Karpas-422 (cell line): Measurements from ENCODE around the gene GALNT17. TPM values are rescaled to one million over a fixed set of nuclear protein-coding genes. Genes with fewer than 3 reads are reported as not detected.
A peak's percentile ranks its signal among the peaks of the same experiment; 100 is the strongest.

ENCODE experiments used
- DNase-seq: peaks from one replicate; pipeline ENCODE4 v3.0.0-alpha.2; 2015
- H2AFZ ChIP-seq: fragments of 200-600 bp; sonication (generic); 2 replicates; pipeline ENCODE4 v1.6.1; 2014; ENCODE audit warnings: antibody characterized with exemption, low read length, mixed read lengths
- H3K27ac ChIP-seq: fragments of 200-600 bp; sonication (generic); 2 replicates; pipeline ENCODE4 v1.5.1; 2014; ENCODE audit warnings: mild to moderate bottlenecking, low read length, moderate library complexity
- H3K27me3 ChIP-seq: fragments of 200-600 bp; sonication (generic); 2 replicates; pipeline ENCODE4 v1.6.1; 2014; ENCODE audit warnings: low read length, mixed read lengths
- H3K36me3 ChIP-seq: fragments of 200-600 bp; sonication (generic); 2 replicates; pipeline ENCODE4 v1.6.1; 2014; ENCODE audit warnings: low read length, mixed read lengths; ENCODE audit not compliant: insufficient read depth
- H3K4me1 ChIP-seq: fragments of 200-600 bp; sonication (generic); 2 replicates; pipeline ENCODE4 v1.6.1; 2014; ENCODE audit warnings: mild to moderate bottlenecking, low read length, mixed read lengths
- H3K4me2 ChIP-seq: fragments of 200-600 bp; sonication (generic); 2 replicates; pipeline ENCODE4 v1.6.1; 2014; ENCODE audit warnings: low read length, low read depth, mild to moderate bottlenecking; ENCODE audit not compliant: poor library complexity, severe bottlenecking
- H3K4me3 ChIP-seq: fragments of 200-600 bp; sonication (generic); 2 replicates; pipeline ENCODE4 v1.5.1; 2014; ENCODE audit warnings: mild to moderate bottlenecking, antibody characterized with exemption, low read length, mixed read lengths
- H3K79me2 ChIP-seq: fragments of 200-600 bp; sonication (generic); 2 replicates; pipeline ENCODE4 v1.6.1; 2014; ENCODE audit warnings: mild to moderate bottlenecking, low read length, mixed read lengths
- H3K9ac ChIP-seq: fragments of 200-600 bp; sonication (generic); 2 replicates; pipeline ENCODE4 v1.6.0; 2014; ENCODE audit warnings: low read length
- H3K9me2 ChIP-seq: fragments of 200-600 bp; sonication (generic), shearing (Covaris generic); replicated peaks from 2 replicates; pipeline ENCODE4 v1.6.0; 2014; ENCODE audit warnings: mild to moderate bottlenecking, low read length, moderate library complexity; ENCODE audit not compliant: insufficient read depth
- H3K9me3 ChIP-seq: fragments of 300-700, 200-600 bp; sonication (generic); 2 replicates; pipeline ENCODE4 v1.6.1; 2014; ENCODE audit warnings: low read length, mixed read lengths
- H4K20me1 ChIP-seq: fragments of 200-600 bp; sonication (generic); 2 replicates; pipeline ENCODE4 v1.6.1; 2014; ENCODE audit warnings: mild to moderate bottlenecking, antibody characterized with exemption, low read length, low read depth; ENCODE audit not compliant: insufficient read depth
- total RNA-seq: library from RNA; depleted of rRNA; stranded (reverse); fragments of >200 nt; shearing (Covaris generic); gene quantifications from 2 replicates; pipeline ENCODE4 v1.2.3, GENCODE V29; 2014; ENCODE audit warnings: low replicate concordance

The GALNT17 gene
- total RNA-seq, 1 experiment from 2014 or later = not detected

GRCh38 chr7:71695186-71695585, 563.2 kb downstream of the GALNT17 start:
- Histone ChIP-seq H3K27me3 (no peaks in the 10 kb centered on the region), H3K4me2 (no peak overlapping the region), H3K9me3 (no peaks in the 10 kb centered on the region), H4K20me1 (no peaks in the 10 kb centered on the region), H3K9ac (no peak overlapping the region), H3K9me2 (no peaks in the 10 kb centered on the region), H3K79me2 (no peaks in the 10 kb centered on the region), H3K36me3 (no peaks in the 10 kb centered on the region), H2AFZ (no peak overlapping the region), H3K27ac (no peak overlapping the region), H3K4me3 (no peak overlapping the region), H3K4me1 (no peaks in the 10 kb centered on the region)
- no peak for DNase-seq

- DNase-seq = no peak
- no peaks in the 10 kb centered on the region for H3K27me3 ChIP-seq
- no peaks in the 10 kb centered on the region for H3K79me2 ChIP-seq
Measured at GRCh38 chr7:71696511-71696910, 564.6 kb downstream of the GALNT17 start.

GRCh38 chr7:71697400-71697799, 565.5 kb downstream of the GALNT17 start:
- H3K4me1 ChIP-seq = no peaks in the 10 kb centered on the region
- H3K4me3 ChIP-seq = no peak overlapping the region
- no peaks in the 10 kb centered on the region for H3K27me3 ChIP-seq
- no peaks in the 10 kb centered on the region for H4K20me1 ChIP-seq
- DNase-seq = no peak
- no peaks in the 10 kb centered on the region for H3K9me3 ChIP-seq
- no peak overlapping the region for H3K9ac ChIP-seq
- H3K79me2 ChIP-seq = no peaks in the 10 kb centered on the region
- H3K9me2 ChIP-seq = no peaks in the 10 kb centered on the region
- no peak overlapping the region for H2AFZ ChIP-seq
- no peak overlapping the region for H3K27ac ChIP-seq
- no peak overlapping the region for H3K4me2 ChIP-seq
- H3K36me3 ChIP-seq = no peaks in the 10 kb centered on the region

More at GRCh38 chr7:71696511-71696910, 564.6 kb downstream of the GALNT17 start:
- no peaks in the 10 kb centered on the region for H3K9me3 ChIP-seq
- no peaks in the 10 kb centered on the region for H3K4me1 ChIP-seq
- no peak overlapping the region for H3K27ac ChIP-seq
- H3K9me2 ChIP-seq = no peaks in the 10 kb centered on the region
- no peak overlapping the region for H3K9ac ChIP-seq
- H3K4me2 ChIP-seq = no peak overlapping the region
- H3K4me3 ChIP-seq = no peak overlapping the region
- H3K36me3 ChIP-seq = no peaks in the 10 kb centered on the region
- H4K20me1 ChIP-seq = no peaks in the 10 kb centered on the region
- H2AFZ ChIP-seq = no peak overlapping the region

GRCh38 chr7:71705217-71705616, 573.3 kb downstream of the GALNT17 start:
- Histone ChIP-seq H3K4me1 (peaks cover 27% of the 10 kb centered on the region), H3K4me2 (peak overlapping the region; percentile 34), H2AFZ (no peak overlapping the region), H3K79me2 (no peaks in the 10 kb centered on the region), H3K4me3 (no peak overlapping the region), H3K9me2 (no peaks in the 10 kb centered on the region), H4K20me1 (no peaks in the 10 kb centered on the region), H3K36me3 (no peaks in the 10 kb centered on the region), H3K9ac (no peak overlapping the region), H3K9me3 (no peaks in the 10 kb centered on the region; the same call in 1 of the 2 replicates), H3K27ac (no peak overlapping the region), H3K27me3 (no peaks in the 10 kb centered on the region)
- no peak for DNase-seq

- no peaks in the 10 kb centered on the region for H3K36me3 ChIP-seq
- H3K9me3 ChIP-seq = no peaks in the 10 kb centered on the region; the same call in 1 of the 2 replicates
- no peak overlapping the region for H3K9ac ChIP-seq
- H2AFZ ChIP-seq = no peak overlapping the region
- H3K4me1 ChIP-seq = peaks cover 27% of the 10 kb centered on the region
- H3K27me3 ChIP-seq = no peaks in the 10 kb centered on the region
- H4K20me1 ChIP-seq = no peaks in the 10 kb centered on the region
- peak; percentile 57 for DNase-seq
- H3K9me2 ChIP-seq = no peaks in the 10 kb centered on the region
- peak overlapping the region; percentile 34 for H3K4me2 ChIP-seq
- peak overlapping the region; percentile 64 for H3K27ac ChIP-seq
- no peak overlapping the region for H3K4me3 ChIP-seq
- no peaks in the 10 kb centered on the region for H3K79me2 ChIP-seq
Measured at GRCh38 chr7:71705901-71706596, 574.1 kb downstream of the GALNT17 start.

GRCh38 chr7:71706597-71706975, 574.6 kb downstream of the GALNT17 start:
- Histone ChIP-seq H3K9me3 (no peaks in the 10 kb centered on the region; the same call in 1 of the 2 replicates), H4K20me1 (no peaks in the 10 kb centered on the region), H3K27ac (peak overlapping the region; percentile 72), H3K27me3 (no peaks in the 10 kb centered on the region), H3K4me3 (peak overlapping the region; percentile 22; the same call in 1 of the 2 replicates), H3K9ac (no peak overlapping the region), H3K4me2 (peak overlapping the region; percentile 34), H3K9me2 (no peaks in the 10 kb centered on the region), H2AFZ (no peak overlapping the region), H3K36me3 (no peaks in the 10 kb centered on the region), H3K4me1 (peaks cover 27% of the 10 kb centered on the region), H3K79me2 (no peaks in the 10 kb centered on the region)
- no peak for DNase-seq

GRCh38 chr7:71707041-71707440, 575.1 kb downstream of the GALNT17 start:
- Histone ChIP-seq H3K4me2 (peak overlapping the region; percentile 34), H3K36me3 (no peaks in the 10 kb centered on the region), H3K9me2 (no peaks in the 10 kb centered on the region), H3K9me3 (no peaks in the 10 kb centered on the region; the same call in 1 of the 2 replicates), H3K27me3 (no peaks in the 10 kb centered on the region), H3K79me2 (no peaks in the 10 kb centered on the region), H3K4me1 (peaks cover 27% of the 10 kb centered on the region), H3K9ac (no peak overlapping the region), H2AFZ (no peak overlapping the region), H3K27ac (peak overlapping the region; percentile 72), H3K4me3 (peak overlapping the region; percentile 22; the same call in 1 of the 2 replicates), H4K20me1 (no peaks in the 10 kb centered on the region)
- DNase-seq = no peak

GRCh38 chr7:71708710-71709109, 576.8 kb downstream of the GALNT17 start:
- no peak overlapping the region for H2AFZ ChIP-seq
- H3K4me2 ChIP-seq = no peak overlapping the region
- H3K27ac ChIP-seq = no peak overlapping the region
- no peaks in the 10 kb centered on the region for H3K27me3 ChIP-seq
- H3K9me3 ChIP-seq = no peaks in the 10 kb centered on the region; the same call in 1 of the 2 replicates
- H3K79me2 ChIP-seq = no peaks in the 10 kb centered on the region
- H3K9me2 ChIP-seq = no peaks in the 10 kb centered on the region
- peaks cover 27% of the 10 kb centered on the region for H3K4me1 ChIP-seq
- no peak for DNase-seq
- H3K4me3 ChIP-seq = no peak overlapping the region
- no peak overlapping the region for H3K9ac ChIP-seq
- H3K36me3 ChIP-seq = no peaks in the 10 kb centered on the region
- H4K20me1 ChIP-seq = no peaks in the 10 kb centered on the region
